HG03354 (cell line): ENCODE measurements around the gene FZR1.

ENCODE experiments used
- ATAC-seq: cut with Tn5 transposase; IDR thresholded peaks from one replicate; pipeline ENCODE4 v1.9.1; 2021; ENCODE audit warnings: mild to moderate bottlenecking; ENCODE audit not compliant: unreplicated experiment, poor library complexity, severe bottlenecking

FZR1 gene

DNA sequence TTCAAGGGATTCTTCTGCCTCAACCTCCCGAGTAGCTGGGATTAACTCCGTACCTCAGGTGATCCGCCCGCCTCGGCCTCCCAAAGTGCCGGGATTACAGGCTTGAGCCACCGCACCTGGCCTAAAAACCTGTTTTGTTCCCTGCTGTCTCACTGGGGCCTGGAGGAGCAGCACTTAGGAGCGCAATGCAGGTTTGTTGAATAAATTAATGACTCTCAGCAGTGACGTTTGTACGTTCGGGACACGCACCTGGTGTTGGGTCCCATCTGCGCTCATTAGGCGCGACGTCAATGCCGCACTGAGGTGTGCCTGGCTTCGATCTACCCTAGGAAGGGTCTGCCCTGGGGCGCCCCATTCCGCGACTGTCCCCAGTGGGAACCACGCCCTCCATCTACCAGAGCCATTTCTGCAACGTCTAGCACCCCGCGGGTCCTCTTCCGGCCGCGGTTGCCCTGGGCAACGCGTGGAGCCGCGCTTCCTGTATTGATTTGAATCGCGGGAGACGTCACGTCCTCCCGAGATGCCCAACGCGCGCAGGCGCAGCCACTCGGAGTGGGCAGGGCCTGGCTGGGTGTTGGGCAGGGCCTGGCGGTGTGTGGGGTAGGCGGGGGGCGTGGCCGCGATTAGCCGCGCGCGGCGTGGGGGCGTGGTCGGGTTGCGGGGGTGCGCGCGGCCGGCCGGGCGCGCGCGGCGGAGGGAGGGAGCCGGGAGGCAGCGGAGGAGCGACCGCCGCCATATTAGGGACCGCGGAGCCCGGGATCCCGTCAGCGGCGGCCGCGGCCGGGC lies at the start of gene FZR1:
Gene FZR1, plus strand, starts transcription at position 714 of the 786 bp plus-strand sequence. CDS start 16,679 bp downstream, outside the sequence.
- ATAC-seq, result peak; percentile 93

DNA sequence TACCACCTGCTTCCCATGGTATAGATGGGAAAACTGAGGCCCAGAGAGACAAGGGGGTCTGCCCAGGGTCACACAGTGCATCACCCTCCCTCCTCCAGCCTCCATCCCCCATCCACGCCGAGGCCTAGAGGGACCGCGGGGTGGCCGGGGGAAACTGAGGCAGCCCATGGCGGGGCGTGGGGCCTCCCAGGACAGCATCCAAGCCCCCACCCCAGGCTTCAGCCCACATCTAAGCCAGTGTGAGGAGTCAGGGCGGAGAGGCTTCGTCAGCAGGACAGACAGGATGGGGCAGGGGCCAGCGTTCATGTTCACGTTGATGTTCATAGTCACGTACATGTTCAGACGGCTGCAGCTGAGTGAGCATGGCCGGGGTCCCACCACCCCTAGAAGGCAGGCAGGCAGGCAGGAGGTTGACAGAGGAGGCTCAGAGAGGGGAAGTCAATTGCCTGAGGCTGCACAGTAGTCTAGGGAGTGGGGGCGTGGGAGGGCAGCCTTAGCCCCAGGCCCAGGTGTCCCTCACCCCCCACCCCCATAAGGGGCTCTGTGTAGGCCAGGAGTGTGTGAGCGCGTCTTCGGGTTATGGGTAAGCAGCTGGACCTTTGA lies 49.1 kb upstream of the FZR1 start:
- ATAC-seq, result no peak

DNA sequence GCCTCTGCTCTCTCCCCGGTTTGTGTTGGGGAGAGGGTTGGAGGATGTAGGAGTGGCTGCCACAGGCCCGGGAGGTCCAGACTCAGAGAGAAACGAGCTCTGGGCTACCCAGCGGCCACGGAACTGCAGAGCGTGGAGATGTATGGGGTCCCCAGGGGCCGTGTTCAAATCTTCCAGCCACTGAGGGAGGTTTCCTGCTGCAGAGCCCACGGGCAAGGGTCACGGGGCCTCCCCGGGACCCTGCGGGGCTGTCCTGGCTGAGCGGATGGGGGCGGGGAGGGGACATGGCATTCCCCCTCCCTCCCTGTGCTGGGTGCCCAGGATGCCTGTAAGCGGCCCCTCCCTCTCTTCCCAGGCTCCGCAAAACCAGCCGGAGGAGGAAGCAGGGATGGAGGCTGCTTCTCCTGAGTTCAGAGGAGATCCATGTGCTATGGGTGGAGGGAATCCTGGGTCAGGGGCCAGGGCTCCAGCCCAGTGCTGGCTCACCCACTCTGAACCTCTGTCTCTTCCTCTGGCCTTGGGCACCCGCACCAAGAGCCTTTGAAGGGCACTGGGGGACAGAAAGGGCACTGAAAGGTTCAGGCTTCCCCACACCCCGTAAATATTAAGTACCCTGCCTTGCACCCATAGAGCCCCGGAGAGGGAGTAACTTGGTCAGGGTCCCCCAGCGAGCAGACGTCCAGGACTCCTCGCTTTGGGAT lies 48.4 kb upstream of the FZR1 start:
- ATAC-seq, result no peak

DNA sequence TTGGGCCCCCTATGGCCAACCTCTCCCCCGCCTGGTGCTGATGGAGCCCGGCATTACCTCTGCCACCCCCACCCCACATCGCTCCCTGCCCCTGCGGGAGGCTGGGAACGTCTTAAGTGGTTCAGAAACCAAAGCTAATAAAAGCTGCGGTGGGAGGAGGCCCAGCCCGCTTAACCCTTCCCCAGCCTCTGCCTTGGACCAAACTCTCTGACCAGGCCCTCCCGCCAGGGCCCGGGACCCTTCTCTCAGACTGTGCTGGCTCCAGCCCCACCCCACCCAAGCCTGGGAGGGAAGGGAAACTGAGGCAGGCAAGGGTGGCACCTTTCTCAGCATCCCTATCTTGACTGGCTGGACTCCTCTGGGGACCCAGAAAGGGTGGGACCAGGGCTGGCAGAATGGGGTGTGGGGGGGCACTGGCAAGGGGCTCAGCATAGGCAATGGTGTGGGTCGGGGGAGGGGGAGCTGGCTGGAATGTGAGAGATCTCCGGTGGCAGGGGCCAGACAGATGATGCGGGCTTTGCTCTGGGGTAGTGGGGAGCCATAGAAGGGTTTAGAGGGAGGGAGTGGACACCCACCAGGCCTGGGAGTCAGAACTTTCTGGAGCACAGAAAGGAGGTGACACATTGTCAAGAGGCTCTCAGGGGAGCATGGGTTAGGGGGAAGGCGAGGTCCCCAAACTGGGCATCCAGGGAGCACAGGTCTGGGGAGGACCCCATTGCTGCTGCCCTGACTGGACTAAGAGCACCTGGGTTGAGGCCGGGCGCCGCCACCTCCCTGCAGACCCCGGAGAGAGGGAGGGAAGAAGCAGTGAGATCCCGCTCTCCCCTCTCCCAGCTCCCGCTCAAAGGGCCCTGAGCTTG lies 47.7 kb upstream of the FZR1 start:
- ATAC-seq, result no peak

DNA sequence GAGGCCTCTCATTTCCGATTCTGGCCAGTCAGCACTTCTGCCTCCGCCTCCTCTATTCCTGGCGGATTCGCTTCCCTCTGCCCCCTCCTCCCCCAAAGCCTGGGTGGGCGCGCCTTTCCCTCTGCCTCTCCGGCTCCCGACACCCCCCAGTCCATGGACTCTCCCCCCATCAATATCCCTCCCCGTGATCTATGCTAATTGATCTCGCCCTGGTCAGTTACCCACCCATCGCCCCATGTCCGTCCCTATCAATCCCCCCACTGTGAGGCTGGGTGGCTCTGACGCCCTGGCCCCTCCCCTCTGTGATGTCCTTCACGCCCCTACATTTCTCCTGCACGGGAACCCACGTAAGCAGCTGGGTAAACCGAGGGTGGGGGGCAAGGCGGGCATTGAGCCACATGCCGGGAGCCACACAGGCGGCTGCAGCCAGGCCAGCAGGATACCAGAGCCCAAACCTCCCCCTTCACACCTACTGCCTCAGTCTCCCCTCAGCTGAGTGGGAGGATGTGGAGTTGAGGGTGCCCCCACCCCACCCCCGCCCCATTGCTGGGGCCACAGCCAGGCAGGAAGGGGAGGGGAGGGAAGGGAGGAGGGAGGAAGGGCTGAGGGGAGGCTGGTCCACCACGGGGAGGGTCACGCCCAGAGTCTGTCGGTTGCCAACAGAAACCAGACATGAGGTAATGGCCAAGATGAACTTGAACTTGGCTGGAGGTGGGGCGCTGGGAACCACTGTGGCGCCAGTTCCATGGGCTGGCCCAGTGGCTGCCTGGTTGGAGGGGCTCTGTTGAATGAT lies 46.8 kb upstream of the FZR1 start:
- no peak for ATAC-seq

DNA sequence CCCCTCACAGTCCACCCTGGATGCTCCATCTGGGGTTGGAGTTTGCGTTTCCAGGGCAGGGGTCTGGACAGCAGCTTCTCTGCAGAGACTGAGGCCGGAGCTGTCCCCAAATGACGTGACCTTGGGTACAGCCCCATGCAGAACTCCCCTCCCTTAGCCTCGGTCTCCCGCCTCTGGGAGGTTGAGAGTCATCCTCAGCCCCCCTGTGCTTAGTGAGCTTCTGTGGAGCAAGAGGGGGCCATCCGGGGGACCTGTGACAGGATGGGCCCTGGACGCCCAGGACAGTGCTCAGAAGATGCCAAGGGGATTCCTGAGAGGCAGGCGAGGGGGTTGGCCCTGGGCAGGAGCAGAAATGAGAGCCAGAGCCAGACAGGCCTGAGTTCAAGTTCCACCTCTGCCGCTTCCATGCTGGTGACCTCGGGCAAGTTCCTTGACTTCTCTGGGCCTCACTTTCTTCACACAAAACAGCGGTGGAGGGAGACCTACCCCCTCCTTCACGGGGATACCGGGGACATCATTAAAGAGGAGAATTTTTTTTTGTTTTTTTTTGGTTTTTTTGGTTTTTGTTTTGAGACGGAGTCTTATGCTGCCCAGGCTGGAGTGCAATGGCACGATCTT lies 46.0 kb upstream of the FZR1 start:
- no peak for ATAC-seq

DNA sequence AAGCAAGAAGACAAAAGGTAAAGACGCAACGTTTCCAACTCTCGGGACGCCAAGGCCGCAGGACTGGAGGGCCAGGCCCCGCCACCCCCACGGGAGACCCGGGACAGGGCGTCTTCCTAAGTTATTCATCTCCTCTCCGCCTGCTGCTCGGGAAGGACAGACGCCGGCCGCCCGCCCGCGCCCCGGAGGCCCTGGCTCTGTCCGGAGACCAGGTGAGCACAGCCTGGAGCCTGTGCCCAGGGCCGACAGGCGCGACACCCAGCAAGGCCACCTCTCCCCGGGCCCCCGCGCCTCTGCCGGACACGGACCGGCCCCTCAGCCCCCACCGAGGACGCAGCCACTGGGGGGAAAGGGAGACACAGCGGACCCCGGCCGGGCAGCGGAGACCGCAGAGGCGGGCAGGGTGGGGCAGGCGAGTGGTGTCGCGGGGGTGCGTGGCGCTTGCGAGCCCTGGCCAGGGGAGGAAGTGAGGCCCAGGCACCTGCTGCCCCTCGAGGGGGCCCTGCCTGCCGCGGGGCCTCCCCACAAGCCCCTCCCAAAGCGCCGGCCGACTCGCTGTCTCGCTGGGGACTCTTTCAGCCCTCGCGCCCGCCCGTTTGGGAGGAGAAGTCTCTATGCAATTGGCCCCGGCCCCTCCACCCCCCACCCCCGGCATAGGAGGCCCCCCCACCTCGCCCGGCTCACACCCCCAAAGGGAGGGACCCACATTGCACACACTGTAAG lies 43.0 kb upstream of the FZR1 start:
- ATAC-seq, result no peak

DNA sequence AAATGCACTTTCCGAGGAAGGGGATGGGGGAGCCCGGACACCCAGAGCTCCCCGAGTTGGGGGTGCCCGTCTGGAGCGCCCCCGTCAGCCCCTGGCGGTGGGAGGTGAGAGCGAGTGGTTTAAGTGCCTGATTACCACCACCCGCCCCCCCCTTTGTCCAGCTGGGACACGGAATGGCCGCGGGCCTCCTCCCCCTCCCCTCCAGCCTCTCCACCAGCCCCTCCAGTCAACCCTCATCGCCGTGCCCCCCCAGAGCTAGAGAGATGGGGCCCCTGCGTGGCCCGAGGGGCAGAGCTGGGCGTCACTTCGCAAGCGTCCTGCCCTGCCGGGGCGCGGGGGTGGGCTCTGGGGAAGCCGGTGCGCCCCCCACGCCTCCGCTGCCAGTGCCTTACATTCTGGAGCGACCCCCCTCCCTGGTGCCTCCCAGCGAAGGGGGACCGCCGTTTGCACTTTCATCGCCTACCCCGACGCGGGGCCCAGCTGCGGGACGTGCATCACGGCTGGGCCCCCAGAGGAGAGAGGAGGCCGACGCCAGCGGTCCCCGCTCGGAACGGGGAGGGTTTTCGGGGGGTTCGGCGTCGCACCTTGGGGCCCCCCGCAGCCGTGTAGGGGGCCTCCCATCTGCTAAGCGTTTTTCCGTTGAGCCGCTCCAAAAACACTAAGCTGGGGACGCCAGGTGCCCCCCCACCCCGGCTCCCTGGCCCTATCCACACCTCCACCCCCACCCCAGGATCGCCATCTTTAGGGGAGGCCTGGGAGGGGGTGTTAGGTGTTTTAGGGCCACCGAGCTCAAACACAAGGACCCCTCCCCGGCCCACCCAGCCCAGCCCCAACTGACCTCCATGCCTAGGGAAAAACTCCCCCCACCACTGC lies 42.2 kb upstream of the FZR1 start:
- ATAC-seq, result no peak

DNA sequence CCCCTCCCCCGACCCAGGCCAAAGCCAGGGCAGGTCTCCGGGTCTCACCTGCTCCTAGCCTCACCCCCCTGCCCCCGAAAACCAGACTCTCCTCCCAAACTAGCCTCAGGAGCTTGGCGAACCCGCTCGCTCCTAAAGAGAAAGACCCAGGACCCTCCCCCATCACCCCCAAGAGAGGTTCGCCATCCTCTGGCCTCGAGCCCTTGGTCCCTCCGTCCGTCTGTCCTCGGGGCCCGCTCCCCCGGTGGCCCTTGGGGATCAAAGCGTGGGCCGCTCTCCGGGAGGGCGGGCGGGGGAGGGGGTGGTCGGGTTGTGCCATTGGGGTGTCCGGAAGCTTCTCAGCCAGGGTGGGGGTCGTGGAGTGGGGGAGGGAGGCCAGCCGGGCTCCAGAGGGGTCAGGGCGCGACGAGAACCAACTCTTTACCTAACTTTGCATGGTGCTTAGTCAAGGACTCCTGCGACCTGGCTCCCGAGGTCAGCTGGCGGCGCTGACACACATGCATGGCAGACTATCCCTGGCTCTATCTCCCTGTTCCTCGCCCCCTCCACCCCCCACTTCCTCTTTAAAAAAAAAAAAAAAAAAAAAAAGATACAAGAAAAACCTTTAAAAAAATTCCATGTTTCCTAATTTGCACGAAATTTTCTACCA lies 41.4 kb upstream of the FZR1 start:
- ATAC-seq, result no peak

DNA sequence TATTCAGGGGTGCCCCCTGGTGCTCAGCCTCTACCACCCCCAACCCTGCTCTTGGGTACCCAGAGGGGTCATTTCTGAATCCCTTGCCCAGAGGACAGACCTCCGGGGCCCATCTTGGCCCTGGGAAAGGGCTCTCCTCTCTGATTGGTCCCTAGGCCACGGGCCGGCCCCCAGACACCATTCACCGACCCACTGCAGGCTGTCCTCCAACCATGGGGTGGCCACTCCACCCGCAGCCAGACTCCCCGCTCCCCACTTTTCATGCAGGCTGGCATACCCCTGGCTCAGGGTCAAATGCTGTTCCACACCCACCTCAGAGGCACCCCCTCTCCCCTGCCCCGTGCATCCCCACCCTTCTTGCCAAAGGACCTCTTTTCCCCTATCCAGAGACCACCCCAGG lies 40.6 kb upstream of the FZR1 start:
- ATAC-seq, result no peak

DNA sequence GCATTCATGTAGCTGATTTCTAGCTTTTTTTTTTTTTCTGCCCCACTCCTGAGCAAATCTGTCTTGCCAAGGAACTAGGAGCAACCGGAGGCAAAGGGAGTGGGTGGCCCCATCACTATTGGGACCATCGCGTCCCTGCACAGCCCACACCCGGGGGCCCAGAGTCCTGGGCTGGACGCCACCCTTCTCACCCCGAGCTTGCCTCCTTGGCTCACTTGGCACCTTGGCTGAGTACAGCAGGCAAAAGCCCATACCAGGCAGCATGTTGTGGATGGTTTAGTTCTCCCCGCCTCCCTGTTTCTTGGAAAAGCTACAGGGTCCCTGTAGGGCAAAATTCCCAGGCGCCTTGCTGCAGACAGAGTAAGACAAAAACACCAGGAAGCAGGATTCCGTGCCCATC lies 39.5 kb upstream of the FZR1 start:
- ATAC-seq, result no peak

DNA sequence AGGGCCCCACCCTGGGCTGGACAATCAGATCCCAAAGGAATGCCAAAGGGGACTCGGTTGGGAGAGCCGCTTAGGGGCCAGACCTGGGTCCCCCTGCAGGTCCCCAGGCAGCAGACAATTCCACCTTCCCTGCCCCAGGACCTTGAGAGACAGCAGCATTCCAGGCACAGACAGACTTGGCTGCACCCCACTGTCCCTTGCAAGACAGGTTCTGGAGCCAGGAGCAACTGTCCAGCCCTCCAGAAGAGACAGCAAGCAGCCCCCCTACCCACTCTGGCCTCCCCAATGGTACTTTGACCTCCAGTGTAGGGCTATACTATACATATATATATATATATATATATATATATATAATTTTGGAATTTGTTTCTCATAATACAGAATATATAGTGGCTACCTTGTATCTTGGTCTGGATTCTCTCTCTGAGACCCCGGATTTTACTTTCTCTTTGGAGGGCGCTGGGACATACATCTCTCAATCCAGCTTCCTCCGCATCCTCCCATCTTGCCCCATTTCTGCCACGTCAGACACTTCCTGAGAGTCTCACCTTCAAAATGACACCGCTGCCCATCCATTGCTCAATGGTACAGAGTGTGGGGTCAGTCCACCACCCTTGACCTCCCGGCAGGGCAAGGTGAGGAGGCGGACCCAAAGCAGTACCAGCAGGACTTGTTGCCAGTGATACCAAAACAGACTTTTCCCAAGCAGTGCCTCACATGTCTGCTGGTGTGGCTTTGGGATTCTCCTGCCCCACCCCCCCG lies 38.5 kb upstream of the FZR1 start:
- no peak for ATAC-seq

DNA sequence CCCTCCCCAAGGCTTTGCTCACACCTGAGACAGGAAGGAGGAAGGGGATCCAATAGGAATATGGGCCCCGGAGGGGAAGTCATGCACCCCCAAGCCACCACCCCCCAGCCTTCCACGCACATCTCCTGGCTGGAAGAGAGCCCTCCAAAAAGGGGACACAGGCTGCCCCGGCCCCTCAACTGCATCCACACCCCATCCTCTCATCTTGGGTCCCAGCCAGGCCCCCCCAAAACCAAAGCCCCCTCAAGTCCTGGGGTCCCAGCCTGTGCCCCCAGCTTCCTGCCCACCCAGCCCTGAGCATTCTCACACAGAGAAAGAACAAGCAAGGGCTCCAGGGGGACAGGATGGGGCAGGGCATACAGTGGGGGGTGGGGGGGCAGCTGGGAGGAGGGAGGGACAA lies 37.9 kb upstream of the FZR1 start:
- ATAC-seq, result no peak

DNA sequence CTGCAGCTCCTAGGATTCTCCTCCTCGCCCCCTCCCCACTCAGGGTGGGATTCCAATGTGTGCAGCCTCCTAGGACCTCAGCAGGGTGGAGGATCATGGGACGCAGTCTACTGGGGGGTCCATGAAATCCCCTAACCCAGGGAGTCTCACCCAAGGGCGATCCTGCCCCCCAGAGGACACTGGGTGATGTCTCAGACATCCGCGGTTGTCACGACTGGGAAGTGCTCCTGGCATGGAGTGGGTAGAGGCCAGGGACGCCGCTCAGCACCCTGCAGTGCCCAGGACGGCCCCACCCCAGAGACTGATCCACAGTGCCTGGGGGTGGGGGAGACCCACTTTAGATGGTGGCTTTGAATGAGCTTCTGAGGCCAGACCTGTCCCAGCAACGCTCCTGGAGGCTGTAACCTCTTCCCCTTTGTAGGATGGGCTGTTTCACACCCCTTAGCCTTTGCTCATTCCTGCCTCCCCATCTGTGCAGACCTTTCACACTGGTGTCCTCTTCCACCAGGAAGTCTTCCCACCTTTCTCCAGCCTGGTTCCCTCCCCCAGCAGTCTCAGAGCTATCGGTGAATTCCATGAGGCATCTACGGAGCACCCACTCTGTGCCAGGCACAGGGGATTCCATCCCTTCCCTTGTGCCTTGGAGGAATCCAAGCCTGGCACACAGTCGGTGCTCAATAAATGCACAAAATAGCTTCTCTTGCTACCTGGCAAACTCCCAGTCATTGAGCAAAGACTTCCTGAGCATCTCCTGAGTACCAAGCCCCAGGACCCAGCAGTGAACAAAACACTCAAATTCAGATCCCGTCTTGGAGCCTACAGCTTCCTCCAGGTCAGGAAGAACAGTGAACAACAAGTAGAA lies 36.2 kb upstream of the FZR1 start:
- ATAC-seq, result no peak

DNA sequence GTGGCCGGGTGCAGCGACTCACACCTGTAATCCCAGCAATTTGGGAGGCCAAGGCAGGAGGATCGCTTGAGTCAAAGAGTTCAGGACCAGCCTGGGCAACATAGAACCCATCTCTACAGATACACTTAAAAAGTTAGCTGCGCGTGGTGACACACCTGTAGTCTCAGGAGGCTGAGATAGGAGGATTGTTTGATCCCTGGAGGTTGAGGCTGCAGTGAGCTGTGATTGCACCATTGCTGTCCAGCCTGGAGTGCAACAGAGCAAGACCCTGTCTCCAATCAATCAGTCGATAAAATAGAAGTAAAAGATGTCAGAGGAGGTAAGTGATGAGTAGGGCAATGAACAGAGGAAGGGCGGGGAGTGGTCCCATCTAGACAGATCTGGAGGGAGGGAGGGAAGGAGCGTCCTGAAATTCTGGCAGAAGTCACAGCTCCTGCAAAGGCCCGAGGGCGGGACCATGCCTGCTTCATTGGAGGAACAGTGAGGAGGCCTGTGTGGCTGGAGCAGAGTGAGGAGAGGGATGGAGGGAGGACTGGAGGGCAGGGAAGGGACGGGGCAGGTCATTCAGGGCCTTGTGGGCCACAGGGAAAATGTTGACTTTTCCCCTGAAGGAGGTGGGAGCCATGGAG lies 35.5 kb upstream of the FZR1 start:
- ATAC-seq, result no peak
